CD14-positive monocyte (primary cell): ENCODE measurements around the gene NDFIP2. TPM values are rescaled to one million over a fixed set of nuclear protein-coding genes. Genes with fewer than 3 reads are reported as not detected.

Experiments used
- DNase-seq, 3 donors: peaks; one replicate each; pipeline ENCODE4 v3.0.0-alpha.2; 2011 to 2022
- H2AFZ ChIP-seq: 2 replicates; pipeline ENCODE4 v1.6.0; 2012; ENCODE audit warnings: mild to moderate bottlenecking, low read depth, low read length, inconsistent platforms; ENCODE audit not compliant: insufficient read depth, poor library complexity, severe bottlenecking
- H3K27ac ChIP-seq, 2 donors: 1 replicate in 1 of 2; 2 replicates in 1 of 2; pipeline ENCODE4 v1.5.1; 2012 to 2013; ENCODE audit warnings: low read length in 2 of 2, control low read depth in 1 of 2, inconsistent platforms in 1 of 2, low read depth in 1 of 2, mild to moderate bottlenecking in 1 of 2
- H3K27me3 ChIP-seq, 2 donors: one replicate each; pipeline versions ENCODE4 v1.6.0 to v1.6.1; 2011 to 2013; ENCODE audit warnings: low read length in 2 of 2; ENCODE audit not compliant: control insufficient read depth in 2 of 2, insufficient read depth in 2 of 2
- H3K36me3 ChIP-seq, 2 donors: replicated peaks in 1 of 2; 1 replicate in 1 of 2; 2 replicates in 1 of 2; pipeline versions ENCODE4 v1.5.1 to v1.6.1; 2012 to 2013; ENCODE audit warnings: low read length in 2 of 2, control low read depth in 1 of 2, inconsistent platforms in 1 of 2, mild to moderate bottlenecking in 1 of 2; ENCODE audit not compliant: insufficient read depth in 2 of 2, control insufficient read depth in 1 of 2
- H3K4me1 ChIP-seq, 2 donors: 1 replicate in 1 of 2; 2 replicates in 1 of 2; pipeline versions ENCODE4 v1.5.1 to v1.6.1; 2012 to 2013; ENCODE audit warnings: low read length in 2 of 2, control low read depth in 1 of 2, inconsistent platforms in 1 of 2, mild to moderate bottlenecking in 1 of 2, moderate library complexity in 1 of 2; ENCODE audit not compliant: insufficient read depth in 2 of 2, control insufficient read depth in 1 of 2
- H3K4me2 ChIP-seq: replicated peaks from 2 replicates; pipeline ENCODE3; 2012; ENCODE audit warnings: low read length, moderate library complexity, mild to moderate bottlenecking; ENCODE audit not compliant: poor library complexity, severe bottlenecking; ENCODE audit errors: extremely low read depth
- H3K4me3 ChIP-seq, 3 experiments: fragments of 200-600 bp in 1 of 3; sonication (generic) in 1 of 3; replicated peaks in 1 of 3; 1 replicate in 2 of 3; 2 replicates in 1 of 3; pipeline ENCODE4 v1.5.1; 2011 to 2013; ENCODE audit warnings: low read length in 3 of 3, mild to moderate bottlenecking in 3 of 3, control low read depth in 2 of 3, low read depth in 2 of 3, inconsistent platforms in 1 of 3, moderate library complexity in 1 of 3
- H3K79me2 ChIP-seq: 2 replicates; pipeline ENCODE4 v1.6.0; 2012; ENCODE audit warnings: mild to moderate bottlenecking, control low read depth, inconsistent platforms, low read length, moderate library complexity; ENCODE audit not compliant: insufficient read depth
- H3K9ac ChIP-seq: 2 replicates; pipeline ENCODE4 v1.6.0; 2017; ENCODE audit warnings: low read length, mild to moderate bottlenecking; ENCODE audit not compliant: insufficient read depth, poor library complexity, severe bottlenecking
- H3K9me3 ChIP-seq, 2 donors: replicated peaks in 1 of 2; 1 replicate in 1 of 2; 2 replicates in 1 of 2; pipeline versions ENCODE4 v1.5.1 to v1.6.1; 2012 to 2013; ENCODE audit warnings: low read length in 2 of 2, control low read depth in 1 of 2; ENCODE audit not compliant: control insufficient read depth in 1 of 2, insufficient read depth in 1 of 2
- H4K20me1 ChIP-seq: 2 replicates; pipeline ENCODE4 v1.6.0; 2012; ENCODE audit warnings: mild to moderate bottlenecking, low read length, control low read depth, moderate library complexity; ENCODE audit not compliant: insufficient read depth
- H3K27ac Mint-ChIP-seq, 7 donors: one replicate each; pipeline ENCODE4 v1.8.0; 2020; ENCODE audit warnings: mild to moderate bottlenecking in 7 of 7, mixed read lengths in 7 of 7, moderate library complexity in 6 of 7, inconsistent platforms in 2 of 7
- H3K27me3 Mint-ChIP-seq, 3 donors: one replicate each; pipeline ENCODE4 v1.8.0; 2021 to 2022; ENCODE audit warnings: low read depth in 3 of 3, mild to moderate bottlenecking in 3 of 3, mixed read lengths in 3 of 3, moderate library complexity in 3 of 3, inconsistent platforms in 1 of 3
- H3K36me3 Mint-ChIP-seq, 2 donors: one replicate each; pipeline ENCODE4 v1.8.0; 2020; ENCODE audit warnings: mixed read lengths in 2 of 2, inconsistent platforms in 1 of 2, mild to moderate bottlenecking in 1 of 2
- H3K4me1 Mint-ChIP-seq: one replicate; pipeline ENCODE4 v1.8.0; 2020; ENCODE audit warnings: mild to moderate bottlenecking, mixed read lengths
- H3K4me3 Mint-ChIP-seq, 2 donors: one replicate each; pipeline ENCODE4 v1.8.0; 2020; ENCODE audit warnings: mild to moderate bottlenecking in 2 of 2, mixed read lengths in 2 of 2, moderate library complexity in 1 of 2
- H3K9me3 Mint-ChIP-seq, 7 donors: one replicate each; pipeline ENCODE4 v1.8.0; 2020 to 2022; ENCODE audit warnings: mixed read lengths in 7 of 7, mild to moderate bottlenecking in 6 of 7, moderate library complexity in 6 of 7, inconsistent platforms in 2 of 7
- WGBS: methylation state at CpG from one replicate; pipeline ENCODE4 v1.1.5; 2013; ENCODE audit warnings: missing lambda C conversion rate; ENCODE audit not compliant: insufficient coverage; 5-methylcytosine and 5-hydroxymethylcytosine counted together
- intact Hi-C, 2 donors: fragments of 100-400 bp; cut with micrococcal nuclease; formaldehyde crosslinking; loops; one replicate each; pipeline versions ENCODE4 v1.15.0 to v1.15.1; 2023
- polyA plus RNA-seq, 3 donors: library from polyadenylated mRNA; depleted of rRNA in 1 of 3; unstranded in 2 of 3; stranded (reverse) in 1 of 3; fragments of 300-500 nt in 2 of 3; fragments of >200 nt in 1 of 3; fragmentation: Illumina TruSeq in 2 of 3; gene quantifications; 1 replicate in 2 of 3; 2 replicates in 1 of 3; pipeline ENCODE4 v1.2.3, GENCODE V29; 2012 to 2021
- TF ChIP-seq, protein P1 (sequence below): fragments of 200-600 bp; IDR thresholded peaks from one replicate; pipeline ENCODE4 v1.8.0; 2022; ENCODE audit warnings: antibody characterized with exemption, mild to moderate bottlenecking

Gene NDFIP2
- polyA plus RNA-seq, 3 donors, result not detected

DNA sequence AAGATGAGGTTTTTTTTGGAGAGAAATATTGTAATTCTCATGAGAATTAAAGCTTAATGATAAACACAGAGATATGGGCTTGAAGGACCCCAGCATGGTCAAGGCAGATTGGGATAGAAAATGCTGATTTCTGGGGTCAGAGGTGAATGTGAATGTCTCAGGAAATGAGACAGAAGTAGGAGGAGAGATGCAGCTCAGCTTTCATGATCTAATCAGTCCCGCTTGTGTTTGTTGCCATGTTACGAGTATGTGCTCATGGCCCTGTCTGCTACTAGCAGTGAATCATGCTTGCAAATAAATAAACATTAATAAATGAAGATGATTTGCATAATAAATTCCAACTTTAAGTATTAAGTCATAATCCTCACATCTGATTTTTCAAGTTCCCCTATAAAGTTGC, 23.0 kb upstream of the NDFIP2 start:
- Histone ChIP-seq H3K27me3 (peaks cover 5 to 7% of the 10 kb centered on the region in 2 donors), H2AFZ (no peak overlapping the region), H3K4me1 (no peaks in the 10 kb centered on the region), H3K36me3 (no peaks in the 10 kb centered on the region), H3K27ac (no peak overlapping the region), H3K4me3 (no peak overlapping the region), H3K9ac (no peak overlapping the region), H3K9me3 (no peaks in the 10 kb centered on the region), H3K4me2 (no peak overlapping the region), H4K20me1 (no peaks in the 10 kb centered on the region), H3K79me2 (no peaks in the 10 kb centered on the region)
- intact Hi-C loops, result no loop called here
- WGBS, result 60% methylated on average over 1 of the region's 2 CpGs
- no peaks in the 10 kb centered on the region for H3K4me1 Mint-ChIP-seq
- no peak overlapping the region for H3K4me3 Mint-ChIP-seq
- no peak overlapping the region for H3K27ac Mint-ChIP-seq
- TF ChIP-seq, protein P1, sequence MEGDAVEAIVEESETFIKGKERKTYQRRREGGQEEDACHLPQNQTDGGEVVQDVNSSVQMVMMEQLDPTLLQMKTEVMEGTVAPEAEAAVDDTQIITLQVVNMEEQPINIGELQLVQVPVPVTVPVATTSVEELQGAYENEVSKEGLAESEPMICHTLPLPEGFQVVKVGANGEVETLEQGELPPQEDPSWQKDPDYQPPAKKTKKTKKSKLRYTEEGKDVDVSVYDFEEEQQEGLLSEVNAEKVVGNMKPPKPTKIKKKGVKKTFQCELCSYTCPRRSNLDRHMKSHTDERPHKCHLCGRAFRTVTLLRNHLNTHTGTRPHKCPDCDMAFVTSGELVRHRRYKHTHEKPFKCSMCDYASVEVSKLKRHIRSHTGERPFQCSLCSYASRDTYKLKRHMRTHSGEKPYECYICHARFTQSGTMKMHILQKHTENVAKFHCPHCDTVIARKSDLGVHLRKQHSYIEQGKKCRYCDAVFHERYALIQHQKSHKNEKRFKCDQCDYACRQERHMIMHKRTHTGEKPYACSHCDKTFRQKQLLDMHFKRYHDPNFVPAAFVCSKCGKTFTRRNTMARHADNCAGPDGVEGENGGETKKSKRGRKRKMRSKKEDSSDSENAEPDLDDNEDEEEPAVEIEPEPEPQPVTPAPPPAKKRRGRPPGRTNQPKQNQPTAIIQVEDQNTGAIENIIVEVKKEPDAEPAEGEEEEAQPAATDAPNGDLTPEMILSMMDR, result no peak
- no peak for DNase-seq
- peaks cover 9 to 25% (median 15%) of the 10 kb centered on the region in 3 donors for H3K27me3 Mint-ChIP-seq
- no peaks in the 10 kb centered on the region for H3K36me3 Mint-ChIP-seq
- peaks cover 0 to 1% (median 0%) of the 10 kb centered on the region in 7 donors for H3K9me3 Mint-ChIP-seq

DNA sequence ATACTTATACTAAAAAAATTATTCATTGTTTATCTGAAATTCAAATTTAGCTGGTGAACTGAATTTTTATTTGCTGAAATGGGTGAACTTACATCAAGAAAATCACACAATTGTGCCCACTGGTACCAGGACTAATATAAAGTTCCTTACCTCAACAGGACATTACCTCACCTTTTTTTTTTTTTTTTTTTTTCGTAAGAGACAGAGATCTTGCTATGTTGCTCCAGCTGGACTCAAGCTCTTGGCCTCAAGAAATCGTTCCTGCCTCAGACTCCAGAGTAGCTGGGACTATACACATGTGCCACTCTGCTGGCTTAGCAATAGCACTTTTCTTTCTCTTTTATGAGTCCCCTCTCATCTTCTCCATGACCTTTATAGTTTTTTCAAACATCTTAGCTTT, 22.5 kb upstream of the NDFIP2 start:
- Histone ChIP-seq H4K20me1 (no peaks in the 10 kb centered on the region), H3K9ac (no peak overlapping the region), H3K4me3 (no peak overlapping the region), H3K36me3 (no peaks in the 10 kb centered on the region), H3K79me2 (no peaks in the 10 kb centered on the region), H3K9me3 (no peaks in the 10 kb centered on the region), H3K27me3 (peaks cover 5 to 7% of the 10 kb centered on the region in 2 donors), H2AFZ (no peak overlapping the region), H3K4me2 (no peak overlapping the region), H3K27ac (no peak overlapping the region), H3K4me1 (no peaks in the 10 kb centered on the region)
- Mint-ChIP-seq H3K4me3 (no peak overlapping the region), H3K27ac (no peak overlapping the region), H3K4me1 (no peaks in the 10 kb centered on the region), H3K9me3 (peaks cover 0 to 1% (median 0%) of the 10 kb centered on the region in 7 donors), H3K36me3 (no peaks in the 10 kb centered on the region), H3K27me3 (peaks cover 5 to 21% (median 12%) of the 10 kb centered on the region in 3 donors)
- intact Hi-C loops, result no loop called here
- TF ChIP-seq, protein P1, result no peak
- WGBS, result no CpG with 5 or more reads among the region's 2 CpGs
- no peak for DNase-seq
